ENCODE results near the gene CFAP53. TPM values are rescaled to one million over a fixed set of nuclear protein-coding genes. Genes with fewer than 3 reads are reported as not detected.
"Not testable (repeated sequence)": the region's sequence is repeated elsewhere in the genome, so short reads cannot be mapped to it uniquely, and the experiment has no call there.

CFAP53 gene
- total and polyA plus RNA-seq, 7 donors: 0.37 to 1.6 (median 0.54) TPM

DNA sequence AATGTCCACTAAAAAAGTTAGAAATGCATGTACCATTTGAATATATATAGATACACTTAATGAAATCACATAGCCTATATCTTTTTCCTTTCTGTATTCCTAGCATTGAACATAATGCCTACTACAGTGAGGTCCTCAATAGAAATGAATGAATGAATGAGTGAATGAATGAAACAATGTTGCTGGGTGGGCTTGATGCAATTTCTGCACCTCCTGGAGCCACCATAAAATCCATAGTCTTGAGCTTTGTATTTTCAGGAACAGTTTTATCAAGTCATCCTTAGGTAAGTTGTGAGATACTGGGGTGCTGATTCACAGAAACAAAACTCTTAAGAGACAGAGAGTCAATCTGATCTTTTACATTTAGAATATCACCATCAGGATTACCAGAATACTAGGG lies 3.3 kb downstream of the CFAP53 start:
- DNase-seq: no peak
- H3K36me3 ChIP-seq (ENCODE audit: insufficient read depth in 1 of 2, low read depth in 1 of 2): no peaks in the 10 kb centered on the region
- H3K27ac ChIP-seq: no peak overlapping the region
- H3K4me3 ChIP-seq: no peak overlapping the region
- peaks cover 3% of the 10 kb centered on the region for H3K9me3 ChIP-seq
- TF ChIP-seq, protein P1, sequence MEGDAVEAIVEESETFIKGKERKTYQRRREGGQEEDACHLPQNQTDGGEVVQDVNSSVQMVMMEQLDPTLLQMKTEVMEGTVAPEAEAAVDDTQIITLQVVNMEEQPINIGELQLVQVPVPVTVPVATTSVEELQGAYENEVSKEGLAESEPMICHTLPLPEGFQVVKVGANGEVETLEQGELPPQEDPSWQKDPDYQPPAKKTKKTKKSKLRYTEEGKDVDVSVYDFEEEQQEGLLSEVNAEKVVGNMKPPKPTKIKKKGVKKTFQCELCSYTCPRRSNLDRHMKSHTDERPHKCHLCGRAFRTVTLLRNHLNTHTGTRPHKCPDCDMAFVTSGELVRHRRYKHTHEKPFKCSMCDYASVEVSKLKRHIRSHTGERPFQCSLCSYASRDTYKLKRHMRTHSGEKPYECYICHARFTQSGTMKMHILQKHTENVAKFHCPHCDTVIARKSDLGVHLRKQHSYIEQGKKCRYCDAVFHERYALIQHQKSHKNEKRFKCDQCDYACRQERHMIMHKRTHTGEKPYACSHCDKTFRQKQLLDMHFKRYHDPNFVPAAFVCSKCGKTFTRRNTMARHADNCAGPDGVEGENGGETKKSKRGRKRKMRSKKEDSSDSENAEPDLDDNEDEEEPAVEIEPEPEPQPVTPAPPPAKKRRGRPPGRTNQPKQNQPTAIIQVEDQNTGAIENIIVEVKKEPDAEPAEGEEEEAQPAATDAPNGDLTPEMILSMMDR (IDR thresholded peaks at IDR 0.05): no peak
- intact Hi-C loops (cut with DNase I): no loop called here
- H3K4me1 ChIP-seq: peaks cover 4% of the 10 kb centered on the region
- H3K27me3 ChIP-seq (ENCODE audit: insufficient read depth in 3 of 3, low read length in 2 of 3): no peaks in the 10 kb centered on the region
- ATAC-seq: no peak

DNA sequence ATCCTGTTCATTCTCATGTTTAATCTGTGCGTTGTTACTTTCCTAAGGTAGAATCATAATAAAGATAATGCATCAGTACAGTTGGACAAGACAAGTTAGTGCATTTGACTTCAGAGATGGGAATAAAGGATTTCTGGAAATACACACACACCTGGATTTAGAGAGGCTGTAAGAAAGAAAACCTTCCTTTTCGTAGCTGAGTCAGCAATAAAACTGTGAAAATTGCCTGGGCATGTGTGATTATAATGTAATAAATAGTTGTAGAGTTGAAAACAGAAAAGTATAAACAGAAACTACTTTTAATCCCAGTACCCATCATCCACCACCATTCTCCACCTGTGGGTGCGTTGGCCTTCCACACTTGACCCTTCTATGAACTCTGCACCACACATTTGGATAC lies 15.4 kb downstream of the CFAP53 start:
- Histone ChIP-seq H3K9me3 (no peaks in the 10 kb centered on the region), H3K27ac (no peak overlapping the region), H3K4me3 (no peak overlapping the region), H3K27me3 (ENCODE audit: insufficient read depth in 3 of 3, low read length in 2 of 3) (no peaks in the 10 kb centered on the region), H3K4me1 (no peaks in the 10 kb centered on the region), H3K36me3 (ENCODE audit: insufficient read depth in 1 of 2, low read depth in 1 of 2) (peaks cover 0 to 14% of the 10 kb centered on the region in 2 donors)
- ATAC-seq (no peak), DNase-seq (no peak)
- intact Hi-C loops (cut with DNase I): no loop called here
- 82 to 88% (median 83%) methylated on average over 3 of the region's 3 CpGs for WGBS, 3 donors
- TF ChIP-seq, protein P1 (IDR thresholded peaks at IDR 0.05): no peak

DNA sequence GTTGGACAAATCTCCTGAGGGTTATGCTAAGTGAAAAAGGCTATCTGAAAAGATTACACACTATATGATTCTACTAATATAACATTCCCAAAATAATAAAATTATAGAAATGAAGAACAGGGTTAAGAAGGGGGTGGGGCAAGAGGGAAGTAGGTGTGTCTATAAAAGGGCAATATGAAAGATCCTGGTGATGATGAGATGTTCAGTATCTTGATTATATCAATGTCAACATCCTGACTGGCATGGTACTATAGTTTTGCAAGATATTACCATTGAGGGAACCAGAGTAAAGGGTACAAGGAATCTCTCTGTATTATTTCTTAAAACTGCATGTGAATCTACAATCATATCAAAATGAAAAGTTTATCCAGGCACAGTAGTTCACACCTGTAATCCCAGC lies 16.7 kb downstream of the CFAP53 start:
- intact Hi-C loops (cut with DNase I): no loop called here
- H3K4me3 ChIP-seq: no peak overlapping the region
- H3K9me3 ChIP-seq: no peaks in the 10 kb centered on the region
- DNase-seq: no peak
- peaks cover 0 to 14% of the 10 kb centered on the region in 2 donors for H3K36me3 ChIP-seq (ENCODE audit: insufficient read depth in 1 of 2, low read depth in 1 of 2)
- H3K27ac ChIP-seq: no peak overlapping the region
- TF ChIP-seq, protein P1 (IDR thresholded peaks at IDR 0.05): no peak
- no peaks in the 10 kb centered on the region for H3K27me3 ChIP-seq (ENCODE audit: insufficient read depth in 3 of 3, low read length in 2 of 3)
- H3K4me1 ChIP-seq: no peaks in the 10 kb centered on the region
- ATAC-seq: no peak

DNA sequence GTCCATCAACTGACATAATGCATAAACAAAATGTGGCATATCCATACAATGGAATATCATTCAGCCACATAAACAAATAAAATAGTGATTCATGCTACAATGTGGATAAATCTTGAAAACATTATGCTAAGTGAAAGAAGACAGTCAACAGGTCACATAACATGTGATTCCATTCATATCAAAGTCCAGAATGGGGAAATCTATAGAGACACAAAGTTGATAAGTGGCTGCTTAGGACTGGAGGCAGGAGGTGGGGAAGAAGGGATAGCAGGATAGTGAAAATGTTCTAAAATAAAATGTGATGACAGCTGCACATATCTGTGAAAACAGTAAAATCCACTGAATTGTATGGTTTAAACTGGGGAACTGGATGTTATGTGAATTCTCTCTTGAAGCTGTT lies 18.7 kb downstream of the CFAP53 start:
- intact Hi-C loops (cut with DNase I): no loop called here
- H3K4me3 ChIP-seq: no peak overlapping the region
- H3K27ac ChIP-seq: no peak overlapping the region
- H3K4me1 ChIP-seq: no peaks in the 10 kb centered on the region
- TF ChIP-seq, protein P1 (IDR thresholded peaks at IDR 0.05): no peak
- ATAC-seq (no peak), DNase-seq (no peak)
- H3K9me3 ChIP-seq: no peaks in the 10 kb centered on the region
- no peaks in the 10 kb centered on the region for H3K27me3 ChIP-seq (ENCODE audit: insufficient read depth in 3 of 3, low read length in 2 of 3)
- H3K36me3 ChIP-seq (ENCODE audit: insufficient read depth in 1 of 2, low read depth in 1 of 2): peaks cover 0 to 14% of the 10 kb centered on the region in 2 donors

DNA sequence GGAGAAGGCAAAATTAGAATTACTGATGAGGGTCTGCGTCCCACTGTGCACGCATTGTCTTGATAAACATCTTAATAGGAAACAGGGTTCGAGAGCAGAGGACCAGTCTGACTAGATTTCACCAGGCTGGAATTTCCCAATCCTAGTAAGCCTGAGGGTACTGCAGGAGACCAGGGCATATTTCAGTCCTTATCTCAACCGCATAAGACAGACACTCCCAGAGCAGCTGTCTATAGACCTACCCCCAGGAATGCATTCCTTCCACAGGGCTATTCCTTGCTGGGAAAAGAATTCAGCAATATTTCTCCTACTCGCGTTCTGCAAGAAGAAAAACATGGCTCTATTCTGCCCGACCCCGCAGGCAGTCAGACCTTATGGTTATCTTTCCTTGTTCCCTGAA lies 24.5 kb downstream of the CFAP53 start:
- H3K4me3 ChIP-seq: not testable (repeated sequence)

More for the DNA sequence above, 24.5 kb downstream of the CFAP53 start:
- H3K36me3 ChIP-seq (ENCODE audit: insufficient read depth in 1 of 2, low read depth in 1 of 2); H3K9me3 ChIP-seq; intact Hi-C loops (cut with DNase I); H3K4me1 ChIP-seq; DNase-seq; H3K27ac ChIP-seq; ATAC-seq; H3K27me3 ChIP-seq (ENCODE audit: insufficient read depth in 3 of 3, low read length in 2 of 3): not testable (repeated sequence)
- 74 to 90% (median 89%) methylated on average over 8 of the region's 8 CpGs for WGBS, 3 donors

Data from psoas muscle (tissue), 8 donors.